Measurements from ENCODE around the gene COL11A1. TPM values are rescaled to one million over a fixed set of nuclear protein-coding genes. Genes with fewer than 3 reads are reported as not detected.
"Not testable (repeated sequence)": the region's sequence is repeated elsewhere in the genome, so short reads cannot be mapped to it uniquely, and the experiment has no call there.

COL11A1 gene
- total RNA-seq, 2 experiments from 2014 or later, result 0.22 TPM; not detected in 1

DNA sequence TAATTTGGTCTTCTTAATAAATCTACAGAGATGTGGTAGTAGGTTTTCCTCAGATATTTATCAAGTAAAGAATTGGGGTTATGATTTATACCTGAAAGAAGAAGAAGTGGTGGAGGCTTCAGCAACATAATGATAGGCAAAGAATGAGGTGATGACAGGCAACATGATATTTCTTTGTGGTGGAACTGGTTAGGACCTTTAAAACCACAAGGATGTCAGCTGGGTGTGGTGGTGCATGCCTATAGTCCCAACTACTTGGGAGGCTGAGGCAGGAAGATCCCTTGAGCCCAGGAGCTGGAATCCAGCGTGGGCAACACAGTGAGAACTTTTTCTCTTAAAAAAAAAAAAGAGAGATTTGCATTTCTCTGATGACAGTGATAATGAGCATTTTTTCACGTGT is 34.1 kb upstream of the COL11A1 start:
- H3K4me3 ChIP-seq (ENCODE audit: low read depth, low read length, poor library complexity, severe bottlenecking), result no peak overlapping the region
- CTCF ChIA-PET (ENCODE audit: unreplicated experiment), result no interaction called here
- H3K9me3 ChIP-seq (ENCODE audit: low read length), result no peaks in the 10 kb centered on the region
- TF ChIP-seq, protein P1, sequence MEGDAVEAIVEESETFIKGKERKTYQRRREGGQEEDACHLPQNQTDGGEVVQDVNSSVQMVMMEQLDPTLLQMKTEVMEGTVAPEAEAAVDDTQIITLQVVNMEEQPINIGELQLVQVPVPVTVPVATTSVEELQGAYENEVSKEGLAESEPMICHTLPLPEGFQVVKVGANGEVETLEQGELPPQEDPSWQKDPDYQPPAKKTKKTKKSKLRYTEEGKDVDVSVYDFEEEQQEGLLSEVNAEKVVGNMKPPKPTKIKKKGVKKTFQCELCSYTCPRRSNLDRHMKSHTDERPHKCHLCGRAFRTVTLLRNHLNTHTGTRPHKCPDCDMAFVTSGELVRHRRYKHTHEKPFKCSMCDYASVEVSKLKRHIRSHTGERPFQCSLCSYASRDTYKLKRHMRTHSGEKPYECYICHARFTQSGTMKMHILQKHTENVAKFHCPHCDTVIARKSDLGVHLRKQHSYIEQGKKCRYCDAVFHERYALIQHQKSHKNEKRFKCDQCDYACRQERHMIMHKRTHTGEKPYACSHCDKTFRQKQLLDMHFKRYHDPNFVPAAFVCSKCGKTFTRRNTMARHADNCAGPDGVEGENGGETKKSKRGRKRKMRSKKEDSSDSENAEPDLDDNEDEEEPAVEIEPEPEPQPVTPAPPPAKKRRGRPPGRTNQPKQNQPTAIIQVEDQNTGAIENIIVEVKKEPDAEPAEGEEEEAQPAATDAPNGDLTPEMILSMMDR (conservative IDR thresholded peaks at IDR 0.05; ENCODE audit: low read length), result no peak
- H3K4me1 ChIP-seq (ENCODE audit: insufficient read depth, low read length, poor library complexity, severe bottlenecking), result no peaks in the 10 kb centered on the region
- POLR2A ChIA-PET, result no interaction called here
- H2AFZ ChIP-seq (ENCODE audit: low read length), result no peak overlapping the region
- no peak for DNase-seq (ENCODE audit: low spot score)
- H4K20me1 ChIP-seq (ENCODE audit: insufficient read depth, low read length), result no peaks in the 10 kb centered on the region
- H3K36me3 ChIP-seq (ENCODE audit: insufficient read depth, low read length), result no peaks in the 10 kb centered on the region
- no peak overlapping the region for H3K27ac ChIP-seq (ENCODE audit: low read depth, low read length, poor library complexity, severe bottlenecking)
- no peak overlapping the region for H3K4me2 ChIP-seq (ENCODE audit: low read length)
- intact Hi-C loops (cut with micrococcal nuclease; ENCODE audit: unreplicated experiment), result no loop called here
- no TSS peak for BruUV-seq (replicated peaks)
- no peaks in the 10 kb centered on the region for H3K9me2 ChIP-seq (ENCODE audit: insufficient read depth, low read length)
- H3K79me2 ChIP-seq (ENCODE audit: insufficient read depth, low read depth, low read length), result no peaks in the 10 kb centered on the region

DNA sequence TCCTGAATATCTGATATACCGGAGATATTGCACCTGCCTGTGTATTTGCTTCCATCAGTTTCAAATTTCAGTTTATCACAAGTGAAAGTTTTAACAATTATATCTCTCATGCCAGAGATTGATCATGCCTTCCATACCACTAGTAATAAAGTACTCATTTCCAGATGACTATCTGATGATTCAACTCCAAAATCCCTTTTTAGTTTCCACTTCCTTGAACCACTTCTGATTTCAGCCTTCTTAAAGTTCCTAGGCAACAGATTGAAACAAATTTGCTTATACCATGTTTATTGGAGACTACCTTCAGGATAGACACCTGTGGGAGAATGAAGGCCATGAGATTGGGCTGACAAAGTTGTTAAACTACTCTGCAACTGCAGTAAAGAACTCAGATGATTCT is 21.5 kb upstream of the COL11A1 start:
- Histone ChIP-seq H3K9me2 (ENCODE audit: insufficient read depth, low read length) (no peaks in the 10 kb centered on the region), H3K36me3 (ENCODE audit: insufficient read depth, low read length) (no peaks in the 10 kb centered on the region), H3K27ac (ENCODE audit: low read depth, low read length, poor library complexity, severe bottlenecking) (no peak overlapping the region), H4K20me1 (ENCODE audit: insufficient read depth, low read length) (no peaks in the 10 kb centered on the region), H2AFZ (ENCODE audit: low read length) (no peak overlapping the region), H3K9me3 (ENCODE audit: low read length) (no peaks in the 10 kb centered on the region), H3K4me3 (ENCODE audit: low read depth, low read length, poor library complexity, severe bottlenecking) (no peak overlapping the region), H3K4me2 (ENCODE audit: low read length) (no peak overlapping the region), H3K4me1 (ENCODE audit: insufficient read depth, low read length, poor library complexity, severe bottlenecking) (no peaks in the 10 kb centered on the region), H3K79me2 (ENCODE audit: insufficient read depth, low read depth, low read length) (no peaks in the 10 kb centered on the region)
- intact Hi-C loops (cut with micrococcal nuclease; ENCODE audit: unreplicated experiment), result no loop called here
- CTCF ChIA-PET (ENCODE audit: unreplicated experiment), result no interaction called here
- no TSS peak for BruUV-seq (replicated peaks)
- TF ChIP-seq EZH2phosphoT487 (IDR thresholded peaks at IDR 0.05; ENCODE audit: borderline replicate concordance, low read depth, low read length), result no peak
- TF ChIP-seq, protein P1 (conservative IDR thresholded peaks at IDR 0.05; ENCODE audit: low read length), result no peak
- DNase-seq (ENCODE audit: low spot score), result no peak
- POLR2A ChIA-PET, result no interaction called here

DNA sequence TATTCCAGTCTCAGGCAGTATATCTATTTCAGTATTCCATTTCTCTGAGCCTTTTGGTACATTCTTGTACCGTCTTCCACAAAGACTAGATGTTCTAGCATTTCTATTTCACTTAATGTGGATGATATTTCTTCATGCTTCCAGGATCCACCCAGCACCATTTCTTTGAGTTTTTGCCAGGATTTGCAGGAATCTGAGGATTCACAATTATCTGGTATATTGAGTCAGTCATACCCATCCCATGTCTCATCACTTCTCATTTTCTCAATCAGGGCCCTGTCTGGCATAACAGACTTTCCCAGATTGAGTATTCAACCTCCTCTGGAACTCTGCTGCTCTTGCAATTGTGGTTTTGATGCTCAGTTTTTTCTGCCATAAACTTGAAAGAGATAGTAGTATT is 20.9 kb upstream of the COL11A1 start:
- BruUV-seq (replicated peaks), result no TSS peak
- Histone ChIP-seq H3K9me2 (ENCODE audit: insufficient read depth, low read length) (no peaks in the 10 kb centered on the region), H3K36me3 (ENCODE audit: insufficient read depth, low read length) (no peaks in the 10 kb centered on the region), H4K20me1 (ENCODE audit: insufficient read depth, low read length) (no peaks in the 10 kb centered on the region), H3K4me3 (ENCODE audit: low read depth, low read length, poor library complexity, severe bottlenecking) (no peak overlapping the region), H3K4me1 (ENCODE audit: insufficient read depth, low read length, poor library complexity, severe bottlenecking) (no peaks in the 10 kb centered on the region), H2AFZ (ENCODE audit: low read length) (no peak overlapping the region), H3K4me2 (ENCODE audit: low read length) (no peak overlapping the region), H3K9me3 (ENCODE audit: low read length) (no peaks in the 10 kb centered on the region), H3K27ac (ENCODE audit: low read depth, low read length, poor library complexity, severe bottlenecking) (no peak overlapping the region), H3K79me2 (ENCODE audit: insufficient read depth, low read depth, low read length) (no peaks in the 10 kb centered on the region)
- ChIA-PET POLR2A (no interaction called here), CTCF (ENCODE audit: unreplicated experiment) (no interaction called here)
- DNase-seq (ENCODE audit: low spot score), result no peak
- intact Hi-C loops (cut with micrococcal nuclease; ENCODE audit: unreplicated experiment), result no loop called here
- no peak for TF ChIP-seq EZH2phosphoT487 (IDR thresholded peaks at IDR 0.05; ENCODE audit: borderline replicate concordance, low read depth, low read length)
- TF ChIP-seq, protein P1 (conservative IDR thresholded peaks at IDR 0.05; ENCODE audit: low read length), result no peak

DNA sequence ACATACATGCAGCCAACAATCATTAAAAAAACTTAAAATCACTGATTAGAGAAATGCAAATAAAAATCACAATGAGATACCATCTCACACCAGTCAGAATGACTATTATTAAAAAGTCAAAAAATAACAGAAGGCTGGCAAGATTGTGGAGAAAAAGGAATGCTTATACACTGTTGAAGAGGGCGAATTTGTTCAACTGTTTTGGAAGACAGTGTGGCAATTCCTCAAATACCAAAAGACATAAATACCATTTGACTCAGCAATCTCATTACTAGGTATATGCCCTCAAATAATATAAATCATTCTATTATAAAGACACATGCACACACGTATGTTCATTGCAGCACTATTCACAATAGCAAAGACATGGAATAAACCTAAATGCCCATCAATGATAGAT is 19.9 kb upstream of the COL11A1 start:
- POLR2A ChIA-PET, result interaction anchor here (0.9 kb wide), 1 partner anchor 21 kb away, joined by 4 read pairs; no protein-coding TSS in a partner anchor
- CTCF ChIA-PET (ENCODE audit: unreplicated experiment), result not testable (repeated sequence)

More for the DNA sequence above, 19.9 kb upstream of the COL11A1 start:
- H3K9me3 ChIP-seq (ENCODE audit: low read length); DNase-seq (ENCODE audit: low spot score); H3K4me2 ChIP-seq (ENCODE audit: low read length); H3K79me2 ChIP-seq (ENCODE audit: insufficient read depth, low read depth, low read length); intact Hi-C loops (cut with micrococcal nuclease; ENCODE audit: unreplicated experiment); H3K4me3 ChIP-seq (ENCODE audit: low read depth, low read length, poor library complexity, severe bottlenecking); H4K20me1 ChIP-seq (ENCODE audit: insufficient read depth, low read length); H3K27ac ChIP-seq (ENCODE audit: low read depth, low read length, poor library complexity, severe bottlenecking); H2AFZ ChIP-seq (ENCODE audit: low read length); BruUV-seq (replicated peaks); H3K9me2 ChIP-seq (ENCODE audit: insufficient read depth, low read length); H3K36me3 ChIP-seq (ENCODE audit: insufficient read depth, low read length); H3K4me1 ChIP-seq (ENCODE audit: insufficient read depth, low read length, poor library complexity, severe bottlenecking): not testable (repeated sequence)
